ENCODE results near the gene NFKBIZ.

NFKBIZ gene

DNA sequence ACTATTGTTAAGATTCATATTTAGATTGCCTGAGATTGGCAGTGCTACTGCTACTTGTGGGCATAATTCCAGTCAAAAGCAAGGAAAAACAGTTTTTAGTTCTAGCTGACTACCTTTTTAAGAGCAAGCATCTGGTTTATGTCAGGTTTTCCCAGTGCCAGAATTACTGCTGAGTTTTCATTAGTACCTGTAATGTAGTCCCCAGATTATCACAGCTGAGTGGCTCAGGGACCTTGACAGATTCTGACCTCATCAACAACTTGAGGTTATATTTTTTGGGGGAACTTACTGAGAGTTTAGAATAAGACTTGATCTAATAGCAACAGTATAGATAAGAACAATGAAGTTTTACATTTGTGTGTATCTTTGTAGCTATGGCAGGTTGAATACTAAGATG is 39.3 kb upstream of the NFKBIZ start:
- Histone ChIP-seq H3K9ac (ENCODE audit: low read length in 5 of 5) (no peak overlapping the region), H3K4me3 (ENCODE audit: low read depth in 1 of 5, low read length in 5 of 5) (no peak overlapping the region), H3K27ac (ENCODE audit: low read depth, low read length) (no peak overlapping the region), H3K9me3 (ENCODE audit: control insufficient read depth in 5 of 5, low read length in 5 of 5) (no peaks in the 10 kb centered on the region), H3K4me1 (ENCODE audit: control insufficient read depth in 5 of 5, insufficient read depth in 5 of 5, low read length in 5 of 5) (peaks cover 0 to 13% (median 9%) of the 10 kb centered on the region in 5 donors), H3K27me3 (ENCODE audit: control insufficient read depth in 5 of 5, insufficient read depth in 4 of 5, low read length in 5 of 5) (no peaks in the 10 kb centered on the region), H3K36me3 (ENCODE audit: control insufficient read depth in 5 of 5, insufficient read depth in 5 of 5, low read length in 5 of 5) (no peaks in the 10 kb centered on the region)

DNA sequence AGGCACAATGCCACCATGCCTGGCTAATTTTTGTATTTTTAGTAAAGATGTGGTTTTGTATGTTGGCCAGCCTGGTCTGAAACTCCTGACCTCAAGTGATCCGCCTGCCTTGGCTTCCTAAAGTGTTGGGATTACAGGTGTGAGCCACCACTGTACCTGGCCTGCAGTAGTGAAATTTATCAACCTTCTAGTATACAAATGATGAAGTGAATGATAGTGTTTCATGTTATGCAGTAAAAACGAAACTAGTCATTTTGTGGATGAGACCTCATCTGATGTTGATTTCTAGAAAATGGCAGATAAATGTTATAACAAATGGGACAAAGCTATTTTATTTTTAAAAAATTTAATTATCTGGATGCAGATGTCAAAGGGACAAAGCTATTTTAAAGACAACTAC is 37.4 kb upstream of the NFKBIZ start:
- Histone ChIP-seq H3K4me1 (ENCODE audit: control insufficient read depth in 5 of 5, insufficient read depth in 5 of 5, low read length in 5 of 5) (peaks cover 0 to 13% (median 9%) of the 10 kb centered on the region in 5 donors), H3K9ac (ENCODE audit: low read length in 5 of 5) (no peak overlapping the region), H3K4me3 (ENCODE audit: low read depth in 1 of 5, low read length in 5 of 5) (no peak overlapping the region), H3K27ac (ENCODE audit: low read depth, low read length) (no peak overlapping the region), H3K27me3 (ENCODE audit: control insufficient read depth in 5 of 5, insufficient read depth in 4 of 5, low read length in 5 of 5) (no peaks in the 10 kb centered on the region), H3K36me3 (ENCODE audit: control insufficient read depth in 5 of 5, insufficient read depth in 5 of 5, low read length in 5 of 5) (peaks cover 0 to 2% (median 0%) of the 10 kb centered on the region in 5 donors), H3K9me3 (ENCODE audit: control insufficient read depth in 5 of 5, low read length in 5 of 5) (no peaks in the 10 kb centered on the region)

GRCh38 chr3:101812895-101813294 is 36.4 kb upstream of the NFKBIZ start:
- H3K27ac ChIP-seq (ENCODE audit: low read depth, low read length): no peak overlapping the region
- no peaks in the 10 kb centered on the region for H3K27me3 ChIP-seq (ENCODE audit: control insufficient read depth in 5 of 5, insufficient read depth in 4 of 5, low read length in 5 of 5)
- no peak overlapping the region for H3K9ac ChIP-seq (ENCODE audit: low read length in 5 of 5)
- peaks cover 0 to 13% (median 9%) of the 10 kb centered on the region in 5 donors for H3K4me1 ChIP-seq (ENCODE audit: control insufficient read depth in 5 of 5, insufficient read depth in 5 of 5, low read length in 5 of 5)
- no peak overlapping the region for H3K4me3 ChIP-seq (ENCODE audit: low read depth in 1 of 5, low read length in 5 of 5)
- no peaks in the 10 kb centered on the region for H3K9me3 ChIP-seq (ENCODE audit: control insufficient read depth in 5 of 5, low read length in 5 of 5)
- H3K36me3 ChIP-seq (ENCODE audit: control insufficient read depth in 5 of 5, insufficient read depth in 5 of 5, low read length in 5 of 5): peaks cover 0 to 7% (median 3%) of the 10 kb centered on the region in 5 donors

GRCh38 chr3:101813817-101814440 is 35.4 kb upstream of the NFKBIZ start:
- Histone ChIP-seq H3K9me3 (ENCODE audit: control insufficient read depth in 5 of 5, low read length in 5 of 5) (no peaks in the 10 kb centered on the region), H3K27me3 (ENCODE audit: control insufficient read depth in 5 of 5, insufficient read depth in 4 of 5, low read length in 5 of 5) (no peaks in the 10 kb centered on the region), H3K4me3 (ENCODE audit: low read depth in 1 of 5, low read length in 5 of 5) (no peak overlapping the region), H3K4me1 (ENCODE audit: control insufficient read depth in 5 of 5, insufficient read depth in 5 of 5, low read length in 5 of 5) (peaks cover 0 to 13% (median 9%) of the 10 kb centered on the region in 5 donors), H3K27ac (ENCODE audit: low read depth, low read length) (no peak overlapping the region), H3K36me3 (ENCODE audit: control insufficient read depth in 5 of 5, insufficient read depth in 5 of 5, low read length in 5 of 5) (peaks cover 0 to 7% (median 3%) of the 10 kb centered on the region in 5 donors), H3K9ac (ENCODE audit: low read length in 5 of 5) (no peak overlapping the region)

- Histone ChIP-seq H3K9ac (ENCODE audit: low read length in 5 of 5) (no peak overlapping the region), H3K4me3 (ENCODE audit: low read depth in 1 of 5, low read length in 5 of 5) (no peak overlapping the region), H3K36me3 (ENCODE audit: control insufficient read depth in 5 of 5, insufficient read depth in 5 of 5, low read length in 5 of 5) (peaks cover 0 to 7% (median 3%) of the 10 kb centered on the region in 5 donors), H3K27ac (ENCODE audit: low read depth, low read length) (no peak overlapping the region), H3K9me3 (ENCODE audit: control insufficient read depth in 5 of 5, low read length in 5 of 5) (no peaks in the 10 kb centered on the region), H3K4me1 (ENCODE audit: control insufficient read depth in 5 of 5, insufficient read depth in 5 of 5, low read length in 5 of 5) (peaks cover 0 to 7% (median 2%) of the 10 kb centered on the region in 5 donors), H3K27me3 (ENCODE audit: control insufficient read depth in 5 of 5, insufficient read depth in 4 of 5, low read length in 5 of 5) (no peaks in the 10 kb centered on the region)
Measured at GRCh38 chr3:101814835-101815234, 34.5 kb upstream of the NFKBIZ start.

DNA sequence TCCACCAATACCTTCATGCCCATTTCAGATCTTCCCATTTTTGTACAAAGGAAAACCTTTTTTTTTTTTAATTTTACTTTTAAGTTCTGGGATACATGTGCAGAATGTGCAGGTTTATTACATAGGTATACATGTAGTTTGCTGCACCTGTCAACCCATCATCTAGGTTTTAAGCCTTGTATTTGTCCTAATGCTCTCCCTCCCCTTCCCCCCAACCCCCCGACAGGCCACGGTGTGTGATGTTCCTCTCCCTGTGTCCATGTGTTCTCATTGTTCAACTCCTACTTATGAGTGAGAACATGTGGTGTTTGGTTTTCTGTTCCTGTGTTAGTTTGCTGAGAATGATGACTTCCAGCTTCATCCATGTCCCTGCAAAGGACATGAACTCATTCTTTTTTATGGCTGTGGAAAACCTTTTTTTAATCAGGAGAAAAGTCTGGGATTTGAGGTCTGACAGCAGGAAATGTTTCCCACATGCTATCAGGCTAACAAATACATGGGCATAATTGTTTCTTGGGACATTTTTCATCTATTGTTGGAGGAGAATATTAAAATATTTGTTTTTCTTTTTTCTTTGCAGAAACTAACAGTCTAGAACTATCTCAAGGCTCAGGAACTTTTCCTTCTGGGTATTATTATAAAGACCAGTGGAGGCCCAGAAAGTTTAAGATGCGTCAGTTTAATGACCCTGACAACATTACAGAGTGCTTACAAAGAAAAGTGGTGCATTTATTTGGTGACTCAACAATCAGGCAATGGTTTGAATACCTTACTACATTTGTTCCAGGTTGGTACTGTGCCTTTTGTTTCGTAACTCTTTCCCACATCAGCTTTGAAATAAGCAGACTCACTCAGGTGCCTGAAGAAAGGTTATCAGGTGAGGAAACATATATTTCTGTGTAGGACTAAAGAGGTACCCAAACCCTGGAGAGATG is 32.8 kb upstream of the NFKBIZ start:
- no peak overlapping the region for H3K27ac ChIP-seq (ENCODE audit: low read depth, low read length)
- peaks cover 0 to 3% (median 0%) of the 10 kb centered on the region in 5 donors for H3K4me1 ChIP-seq (ENCODE audit: control insufficient read depth in 5 of 5, insufficient read depth in 5 of 5, low read length in 5 of 5)
- no peak overlapping the region for H3K4me3 ChIP-seq (ENCODE audit: low read depth in 1 of 5, low read length in 5 of 5)

DNA sequence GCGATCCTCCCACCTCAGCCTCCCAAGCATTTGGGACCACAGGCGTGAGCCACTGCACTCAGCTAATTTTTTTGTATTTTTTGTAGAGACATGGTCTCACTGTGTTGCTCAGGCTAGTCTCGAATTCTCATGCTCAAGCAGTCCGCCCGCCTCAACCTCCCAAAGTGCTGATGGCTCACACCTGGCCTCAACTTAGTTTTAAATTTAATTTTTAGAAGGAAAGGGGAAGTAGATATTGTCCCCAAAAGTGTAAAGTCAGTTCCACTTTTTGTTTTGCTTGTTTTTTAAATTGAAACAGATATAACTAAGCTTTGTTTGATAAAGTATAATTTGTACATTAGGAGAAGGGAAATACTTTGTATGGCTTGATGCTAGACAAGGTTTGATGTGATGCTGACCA is 31.3 kb upstream of the NFKBIZ start:
- Histone ChIP-seq H3K27me3 (ENCODE audit: control insufficient read depth in 5 of 5, insufficient read depth in 4 of 5, low read length in 5 of 5) (no peaks in the 10 kb centered on the region), H3K27ac (ENCODE audit: low read depth, low read length) (no peak overlapping the region), H3K36me3 (ENCODE audit: control insufficient read depth in 5 of 5, insufficient read depth in 5 of 5, low read length in 5 of 5) (peaks cover 5 to 15% (median 12%) of the 10 kb centered on the region in 5 donors), H3K9ac (ENCODE audit: low read length in 5 of 5) (no peak overlapping the region), H3K4me1 (ENCODE audit: control insufficient read depth in 5 of 5, insufficient read depth in 5 of 5, low read length in 5 of 5) (peaks cover 0 to 3% (median 0%) of the 10 kb centered on the region in 5 donors), H3K9me3 (ENCODE audit: control insufficient read depth in 5 of 5, low read length in 5 of 5) (no peaks in the 10 kb centered on the region), H3K4me3 (ENCODE audit: low read depth in 1 of 5, low read length in 5 of 5) (no peak overlapping the region)

More for the DNA sequence above, 32.8 kb upstream of the NFKBIZ start:
- no peaks in the 10 kb centered on the region for H3K9me3 ChIP-seq (ENCODE audit: control insufficient read depth in 5 of 5, low read length in 5 of 5)
- no peak overlapping the region for H3K9ac ChIP-seq (ENCODE audit: low read length in 5 of 5)
- H3K27me3 ChIP-seq (ENCODE audit: control insufficient read depth in 5 of 5, insufficient read depth in 4 of 5, low read length in 5 of 5): no peaks in the 10 kb centered on the region
- peaks cover 0 to 10% (median 7%) of the 10 kb centered on the region in 5 donors for H3K36me3 ChIP-seq (ENCODE audit: control insufficient read depth in 5 of 5, insufficient read depth in 5 of 5, low read length in 5 of 5)

GRCh38 chr3:101819649-101820206 is 29.6 kb upstream of the NFKBIZ start:
- H3K27me3 ChIP-seq (ENCODE audit: control insufficient read depth in 5 of 5, insufficient read depth in 4 of 5, low read length in 5 of 5): no peaks in the 10 kb centered on the region
- H3K9me3 ChIP-seq (ENCODE audit: control insufficient read depth in 5 of 5, low read length in 5 of 5): no peaks in the 10 kb centered on the region
- no peak overlapping the region for H3K27ac ChIP-seq (ENCODE audit: low read depth, low read length)
- no peak overlapping the region for H3K9ac ChIP-seq (ENCODE audit: low read length in 5 of 5)
- H3K36me3 ChIP-seq (ENCODE audit: control insufficient read depth in 5 of 5, insufficient read depth in 5 of 5, low read length in 5 of 5): peaks cover 5 to 15% (median 12%) of the 10 kb centered on the region in 5 donors
- H3K4me1 ChIP-seq (ENCODE audit: control insufficient read depth in 5 of 5, insufficient read depth in 5 of 5, low read length in 5 of 5): peaks cover 0 to 10% (median 0%) of the 10 kb centered on the region in 5 donors
- H3K4me3 ChIP-seq (ENCODE audit: low read depth in 1 of 5, low read length in 5 of 5): no peak overlapping the region

- H3K4me3 ChIP-seq (ENCODE audit: low read depth in 1 of 5, low read length in 5 of 5): no peak overlapping the region
- H3K9me3 ChIP-seq (ENCODE audit: control insufficient read depth in 5 of 5, low read length in 5 of 5): no peaks in the 10 kb centered on the region
- H3K27ac ChIP-seq (ENCODE audit: low read depth, low read length): no peak overlapping the region
- H3K36me3 ChIP-seq (ENCODE audit: control insufficient read depth in 5 of 5, insufficient read depth in 5 of 5, low read length in 5 of 5): peaks cover 5 to 15% (median 12%) of the 10 kb centered on the region in 5 donors
- H3K9ac ChIP-seq (ENCODE audit: low read length in 5 of 5): no peak overlapping the region
- H3K4me1 ChIP-seq (ENCODE audit: control insufficient read depth in 5 of 5, insufficient read depth in 5 of 5, low read length in 5 of 5): peaks cover 0 to 12% (median 3%) of the 10 kb centered on the region in 5 donors
- H3K27me3 ChIP-seq (ENCODE audit: control insufficient read depth in 5 of 5, insufficient read depth in 4 of 5, low read length in 5 of 5): no peaks in the 10 kb centered on the region
Measured at GRCh38 chr3:101821503-101821902, 27.8 kb upstream of the NFKBIZ start.

DNA sequence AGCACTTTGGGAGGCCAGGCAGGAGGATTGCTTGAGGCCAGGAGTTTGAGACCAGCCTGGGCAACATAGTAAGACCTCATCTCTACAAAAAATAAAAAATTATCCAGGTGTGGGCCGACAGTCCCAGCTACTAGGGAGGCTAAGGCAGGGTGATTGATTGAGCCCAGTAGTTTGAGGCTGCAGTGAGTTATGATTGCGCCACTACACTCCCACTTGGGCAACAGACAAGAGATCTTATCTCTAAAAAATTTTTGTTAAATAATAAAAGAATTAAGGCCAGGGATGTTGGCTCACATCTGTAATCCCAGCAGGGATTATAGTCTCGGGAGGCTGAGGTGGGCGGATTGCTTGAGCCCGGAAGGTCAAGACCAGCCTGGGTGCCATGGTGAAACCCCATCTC is 25.8 kb upstream of the NFKBIZ start:
- no peak overlapping the region for H3K27ac ChIP-seq (ENCODE audit: low read depth, low read length)
- no peaks in the 10 kb centered on the region for H3K9me3 ChIP-seq (ENCODE audit: control insufficient read depth in 5 of 5, low read length in 5 of 5)
- H3K4me1 ChIP-seq (ENCODE audit: control insufficient read depth in 5 of 5, insufficient read depth in 5 of 5, low read length in 5 of 5): peaks cover 0 to 16% (median 14%) of the 10 kb centered on the region in 5 donors
- H3K4me3 ChIP-seq (ENCODE audit: low read depth in 1 of 5, low read length in 5 of 5): no peak overlapping the region
- H3K36me3 ChIP-seq (ENCODE audit: control insufficient read depth in 5 of 5, insufficient read depth in 5 of 5, low read length in 5 of 5): peaks cover 5 to 9% (median 6%) of the 10 kb centered on the region in 5 donors
- no peak overlapping the region for H3K9ac ChIP-seq (ENCODE audit: low read length in 5 of 5)
- H3K27me3 ChIP-seq (ENCODE audit: control insufficient read depth in 5 of 5, insufficient read depth in 4 of 5, low read length in 5 of 5): no peaks in the 10 kb centered on the region

Measured in subcutaneous abdominal adipose tissue (tissue), 5 donors.